Vagina (tissue), 2 donors: Measurements from ENCODE around the gene CTSH. TPM values are rescaled to one million over a fixed set of nuclear protein-coding genes. Genes with fewer than 3 reads are reported as not detected.

Source experiments
- DNase-seq, 2 donors: peaks; one replicate each; pipeline ENCODE4 v3.0.0-alpha.2; 2017; ENCODE audit errors: extremely low spot score in 2 of 2
- H3K27ac ChIP-seq: fragments of 200-600 bp; sonication (generic); one replicate; pipeline ENCODE4 v1.5.1; 2019
- H3K27me3 ChIP-seq: fragments of 200-600 bp; sonication (generic); one replicate; pipeline ENCODE4 v1.5.1; 2019
- H3K36me3 ChIP-seq, 2 donors: fragments of 200-600 bp; sonication (generic); one replicate each; pipeline ENCODE4 v1.5.1; 2017 to 2019
- H3K4me1 ChIP-seq: fragments of 200-600 bp; sonication (generic); one replicate; pipeline ENCODE4 v1.5.1; 2019
- H3K4me3 ChIP-seq, 2 donors: fragments of 200-600 bp; sonication (generic); 1 replicate in 1 of 2; 2 replicates in 1 of 2; pipeline ENCODE4 v1.5.1; 2016 to 2019
- H3K9me3 ChIP-seq: fragments of 200-600 bp; sonication (generic); one replicate; pipeline ENCODE4 v1.5.1; 2019
- POLR2A ChIP-seq, 2 donors: fragments of 450-650 bp; IDR thresholded peaks; one replicate each; pipeline ENCODE4 v1.6.1; 2017; ENCODE audit warnings: antibody characterized with exemption in 2 of 2, mild to moderate bottlenecking in 2 of 2, moderate library complexity in 2 of 2
- POLR2AphosphoS5 ChIP-seq, 2 donors: sonication (generic); formaldehyde crosslinking; IDR thresholded peaks; one replicate each; pipeline ENCODE4 v1.9.0; 2017; ENCODE audit warnings: antibody characterized with exemption in 2 of 2, mild to moderate bottlenecking in 2 of 2, low read depth in 1 of 2; ENCODE audit not compliant: insufficient read depth in 1 of 2
- intact Hi-C: fragments of 100-400 bp; cut with DNase I; formaldehyde crosslinking; loops from one replicate; pipeline ENCODE4 v1.15.1; 2023
- total RNA-seq: library from RNA; depleted of rRNA; stranded (reverse); fragments of >200 nt; gene quantifications from one replicate; pipeline ENCODE4 v1.2.3, GENCODE V29; 2016
- TF ChIP-seq, protein P1 (sequence below), 3 experiments: fragments of 450-650 bp in 2 of 3; fragments of 200-600 bp in 1 of 3; sonication (generic) in 1 of 3; IDR thresholded peaks; one replicate each; pipeline ENCODE4 v1.5.1; 2017 to 2019; ENCODE audit warnings: antibody characterized with exemption in 3 of 3, mild to moderate bottlenecking in 2 of 3, moderate library complexity in 2 of 3

The CTSH gene
- total RNA-seq, 1 donor from 2014 or later, result 110 TPM

DNA sequence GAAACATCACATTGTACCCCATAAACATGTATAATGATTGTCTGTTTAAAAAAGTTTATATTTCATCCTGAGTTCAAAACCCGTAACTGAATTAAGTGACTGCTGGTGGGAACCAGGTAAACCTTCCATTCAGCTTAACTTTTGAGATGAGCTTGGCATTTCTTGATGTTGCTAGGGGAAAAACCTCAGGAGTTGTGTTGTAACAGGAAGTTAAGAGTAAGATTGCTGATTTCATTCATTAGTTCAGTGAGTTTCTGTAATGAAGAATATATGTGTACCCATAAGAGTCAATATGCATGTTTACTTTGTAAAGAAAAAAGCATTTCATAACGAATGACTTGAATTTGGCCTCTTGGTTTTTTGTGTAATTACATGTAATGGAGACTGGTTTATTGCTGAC lies 32.5 kb downstream of the CTSH start:
- TF ChIP-seq POLR2A (IDR thresholded peaks at IDR 0.05), result no peak
- TF ChIP-seq, protein P1, sequence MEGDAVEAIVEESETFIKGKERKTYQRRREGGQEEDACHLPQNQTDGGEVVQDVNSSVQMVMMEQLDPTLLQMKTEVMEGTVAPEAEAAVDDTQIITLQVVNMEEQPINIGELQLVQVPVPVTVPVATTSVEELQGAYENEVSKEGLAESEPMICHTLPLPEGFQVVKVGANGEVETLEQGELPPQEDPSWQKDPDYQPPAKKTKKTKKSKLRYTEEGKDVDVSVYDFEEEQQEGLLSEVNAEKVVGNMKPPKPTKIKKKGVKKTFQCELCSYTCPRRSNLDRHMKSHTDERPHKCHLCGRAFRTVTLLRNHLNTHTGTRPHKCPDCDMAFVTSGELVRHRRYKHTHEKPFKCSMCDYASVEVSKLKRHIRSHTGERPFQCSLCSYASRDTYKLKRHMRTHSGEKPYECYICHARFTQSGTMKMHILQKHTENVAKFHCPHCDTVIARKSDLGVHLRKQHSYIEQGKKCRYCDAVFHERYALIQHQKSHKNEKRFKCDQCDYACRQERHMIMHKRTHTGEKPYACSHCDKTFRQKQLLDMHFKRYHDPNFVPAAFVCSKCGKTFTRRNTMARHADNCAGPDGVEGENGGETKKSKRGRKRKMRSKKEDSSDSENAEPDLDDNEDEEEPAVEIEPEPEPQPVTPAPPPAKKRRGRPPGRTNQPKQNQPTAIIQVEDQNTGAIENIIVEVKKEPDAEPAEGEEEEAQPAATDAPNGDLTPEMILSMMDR (IDR thresholded peaks at IDR 0.05), result no peak
- TF ChIP-seq POLR2AphosphoS5 (IDR thresholded peaks at IDR 0.05; ENCODE audit: insufficient read depth in 1 of 2, low read depth in 1 of 2), result no peak
- H3K36me3 ChIP-seq, result peaks cover 0 to 8% of the 10 kb centered on the region in 2 donors

DNA sequence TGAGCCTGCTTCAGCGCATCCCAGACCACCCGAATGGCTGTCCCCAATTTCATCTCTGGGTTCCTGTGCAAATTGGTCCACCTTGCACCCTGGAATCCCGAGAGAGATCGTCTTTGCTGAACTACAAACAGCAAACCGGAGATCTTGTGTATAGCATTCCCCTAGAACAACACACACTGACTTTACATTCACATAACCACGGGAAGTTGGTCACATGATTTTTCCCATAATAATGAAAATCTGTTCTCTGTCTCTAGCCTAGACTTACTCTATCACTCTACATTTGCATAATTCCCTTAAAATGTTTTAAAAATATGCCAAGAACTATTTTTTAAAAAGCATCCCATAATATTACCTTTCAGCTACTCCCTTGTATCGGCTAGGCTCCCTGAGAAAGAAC lies 34.6 kb downstream of the CTSH start:
- Histone ChIP-seq H3K27me3 (no peaks in the 10 kb centered on the region), H3K9me3 (no peaks in the 10 kb centered on the region), H3K4me3 (no peak overlapping the region), H3K36me3 (peaks cover 0 to 8% of the 10 kb centered on the region in 2 donors), H3K27ac (peak overlapping the region; percentile 59), H3K4me1 (peaks cover 36% of the 10 kb centered on the region)
- no peak for TF ChIP-seq POLR2AphosphoS5 (IDR thresholded peaks at IDR 0.05; ENCODE audit: insufficient read depth in 1 of 2, low read depth in 1 of 2)
- TF ChIP-seq, protein P1 (IDR thresholded peaks at IDR 0.05), result no peak
- TF ChIP-seq POLR2A (IDR thresholded peaks at IDR 0.05), result no peak
- intact Hi-C loops, result loop anchor here (10.0 kb wide), 1 partner anchor 65 kb away; no protein-coding TSS in a partner anchor
- DNase-seq, result no peak

More for the DNA sequence above, 32.5 kb downstream of the CTSH start:
- Histone ChIP-seq H3K4me1 (peaks cover 44% of the 10 kb centered on the region), H3K27me3 (no peaks in the 10 kb centered on the region), H3K4me3 (no peak overlapping the region), H3K27ac (no peak overlapping the region), H3K9me3 (no peaks in the 10 kb centered on the region)
- no peak for DNase-seq
- intact Hi-C loops, result loop anchor here (10.0 kb wide), 1 partner anchor 62 kb away; no protein-coding TSS in a partner anchor

DNA sequence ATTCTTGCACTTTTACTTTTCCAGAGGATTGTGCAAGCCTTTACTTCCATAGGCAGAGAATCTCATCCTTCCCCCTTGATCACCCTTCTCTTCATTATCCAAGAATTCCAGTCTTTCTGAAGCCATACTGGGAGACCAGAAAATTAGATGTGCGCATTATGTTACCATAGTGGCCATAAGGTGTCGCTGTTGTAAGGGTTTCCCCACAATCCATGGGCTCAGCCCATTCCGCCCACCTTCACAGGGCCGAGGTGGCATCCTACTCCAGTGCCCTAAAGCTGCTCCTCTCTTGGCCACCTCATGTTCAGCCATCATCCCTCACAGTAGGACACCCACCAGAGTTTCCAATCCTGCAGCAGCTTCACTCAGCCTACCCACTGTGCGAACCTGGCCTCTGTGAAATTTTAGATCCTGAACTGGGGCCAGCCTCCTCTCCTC lies 35.0 kb downstream of the CTSH start:
- peaks cover 0 to 8% of the 10 kb centered on the region in 2 donors for H3K36me3 ChIP-seq
- no peaks in the 10 kb centered on the region for H3K9me3 ChIP-seq
- no peak for TF ChIP-seq POLR2AphosphoS5 (IDR thresholded peaks at IDR 0.05; ENCODE audit: insufficient read depth in 1 of 2, low read depth in 1 of 2)
- TF ChIP-seq, protein P1 (IDR thresholded peaks at IDR 0.05), result peak in 2 of 3 experiments; percentile 43 to 60
- H3K27me3 ChIP-seq, result no peaks in the 10 kb centered on the region
- peaks cover 32% of the 10 kb centered on the region for H3K4me1 ChIP-seq
- no peak for DNase-seq
- intact Hi-C loops, result loop anchor here (10.0 kb wide), 1 partner anchor 65 kb away; no protein-coding TSS in a partner anchor
- peak overlapping the region; percentile 59 for H3K27ac ChIP-seq
- no peak overlapping the region for H3K4me3 ChIP-seq

DNA sequence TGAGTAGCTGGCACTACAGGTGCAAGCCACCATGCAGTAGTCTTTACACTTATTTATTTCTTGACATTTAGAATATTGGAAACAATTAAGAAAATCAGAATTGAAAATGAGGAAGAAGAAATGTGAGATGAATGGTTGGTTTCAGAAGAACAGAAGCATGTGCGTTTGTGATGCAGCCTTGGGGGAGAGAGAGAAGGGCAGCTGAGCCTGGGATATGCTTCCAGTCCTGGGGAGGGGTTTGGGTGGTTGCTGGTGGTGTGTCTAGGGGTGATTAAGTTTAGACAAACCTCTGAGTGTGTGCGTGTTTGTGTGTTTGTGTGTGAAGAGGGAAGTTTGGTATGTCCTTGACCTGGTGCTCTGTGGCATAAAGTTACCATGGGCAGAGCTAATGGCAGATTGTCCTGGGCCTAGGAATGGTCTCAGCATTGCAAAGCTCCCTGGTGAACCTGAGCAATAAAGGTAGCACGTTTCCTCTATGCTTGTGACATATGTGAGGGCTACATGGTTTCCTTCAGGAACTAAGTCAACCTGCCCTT lies 35.6 kb downstream of the CTSH start:
- H3K9me3 ChIP-seq, result no peaks in the 10 kb centered on the region
- DNase-seq, result no peak
- H3K4me1 ChIP-seq, result peaks cover 26% of the 10 kb centered on the region
- H3K4me3 ChIP-seq, result no peak overlapping the region
- TF ChIP-seq POLR2A (IDR thresholded peaks at IDR 0.05), result no peak
- TF ChIP-seq, protein P1 (IDR thresholded peaks at IDR 0.05), result no peak
- TF ChIP-seq POLR2AphosphoS5 (IDR thresholded peaks at IDR 0.05; ENCODE audit: insufficient read depth in 1 of 2, low read depth in 1 of 2), result no peak
- no peak overlapping the region for H3K27ac ChIP-seq
- H3K36me3 ChIP-seq, result peaks cover 0 to 13% of the 10 kb centered on the region in 2 donors
- H3K27me3 ChIP-seq, result no peaks in the 10 kb centered on the region
- intact Hi-C loops, result no loop called here

DNA sequence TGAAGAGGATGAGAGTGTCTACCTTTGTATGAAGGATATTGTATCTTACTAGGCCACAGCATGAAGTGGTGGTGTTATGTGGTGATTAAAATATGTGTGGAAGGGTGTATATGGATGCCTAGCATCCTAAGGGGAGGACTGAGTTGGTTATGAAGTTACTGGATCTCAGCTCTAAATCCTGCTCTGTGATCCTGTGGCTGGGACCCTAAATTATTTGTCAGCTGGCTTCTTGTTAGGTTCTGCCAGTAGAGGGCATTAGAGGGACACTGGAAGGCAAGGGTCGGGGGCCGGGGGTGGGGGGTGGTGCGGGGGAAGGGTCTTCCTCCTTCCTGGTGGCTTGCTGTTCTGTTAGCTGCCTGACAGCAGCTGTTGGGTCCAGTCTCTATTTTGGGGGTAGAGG lies 37.3 kb downstream of the CTSH start:
- Histone ChIP-seq H3K4me1 (peaks cover 22% of the 10 kb centered on the region), H3K9me3 (no peaks in the 10 kb centered on the region), H3K27me3 (no peaks in the 10 kb centered on the region), H3K4me3 (no peak overlapping the region), H3K36me3 (peaks cover 0 to 27% of the 10 kb centered on the region in 2 donors), H3K27ac (no peak overlapping the region)
- TF ChIP-seq, protein P1 (IDR thresholded peaks at IDR 0.05), result no peak
- TF ChIP-seq POLR2A (IDR thresholded peaks at IDR 0.05) (no peak), POLR2AphosphoS5 (IDR thresholded peaks at IDR 0.05; ENCODE audit: insufficient read depth in 1 of 2, low read depth in 1 of 2) (no peak)
- intact Hi-C loops, result no loop called here
- DNase-seq, result no peak
